Stimulated activated naive CD4-positive, alpha-beta T cell (primary cell): ENCODE results near the gene C2CD2.

Experiments used
- DNase-seq, 6 experiments: peaks; one replicate each; lab custom pipeline; 2025; lab: John Stamatoyannopoulos, UW

The C2CD2 gene

GRCh38 chr21:41887667-41888066 lies 66.2 kb downstream of the C2CD2 start:
- DNase-seq = no peak

- DNase-seq = no peak
Measured at GRCh38 chr21:41886328-41886727, 67.5 kb downstream of the C2CD2 start.

- DNase-seq = no peak
Measured at GRCh38 chr21:41885341-41886024, 68.3 kb downstream of the C2CD2 start.

GRCh38 chr21:41884501-41885030 lies 69.3 kb downstream of the C2CD2 start:
- DNase-seq = no peak

- no peak for DNase-seq
Measured at GRCh38 chr21:41883582-41883981, 70.2 kb downstream of the C2CD2 start.

GRCh38 chr21:41881051-41881450 lies 72.8 kb downstream of the C2CD2 start:
- no peak for DNase-seq

GRCh38 chr21:41880153-41880552 lies 73.7 kb downstream of the C2CD2 start:
- DNase-seq = no peak

GRCh38 chr21:41879190-41879998 lies 74.4 kb downstream of the C2CD2 start, which contains the start of gene PRDM15:
TSS of gene PRDM15 (minus strand) at chr21:41879344. CDS start at chr21:41860363, 18,981 bp downstream.
- peak; percentile 66 to 82 (median 75) for DNase-seq

- peak; percentile 68 to 82 (median 73) for DNase-seq
Measured at GRCh38 chr21:41878831-41879189, 75.0 kb downstream of the C2CD2 start.

GRCh38 chr21:41877901-41878830 lies 75.7 kb downstream of the C2CD2 start:
- DNase-seq = peak in 5 of 6 experiments; percentile 15 to 51 (median 30)

GRCh38 chr21:41876928-41877652 lies 76.7 kb downstream of the C2CD2 start:
- no peak for DNase-seq

- no peak for DNase-seq
Measured at GRCh38 chr21:41876396-41876795, 77.4 kb downstream of the C2CD2 start.

- no peak for DNase-seq
Measured at GRCh38 chr21:41875086-41875485, 78.7 kb downstream of the C2CD2 start.

GRCh38 chr21:41874611-41875010 lies 79.2 kb downstream of the C2CD2 start:
- no peak for DNase-seq

GRCh38 chr21:41873426-41873825 lies 80.4 kb downstream of the C2CD2 start:
- DNase-seq = no peak

GRCh38 chr21:41873005-41873404 lies 80.8 kb downstream of the C2CD2 start:
- no peak for DNase-seq

- DNase-seq = no peak
Measured at GRCh38 chr21:41871293-41872030, 82.4 kb downstream of the C2CD2 start.

- DNase-seq = no peak
Measured at GRCh38 chr21:41869771-41870170, 84.0 kb downstream of the C2CD2 start.

- DNase-seq = no peak
Measured at GRCh38 chr21:41868062-41868710, 85.6 kb downstream of the C2CD2 start.

GRCh38 chr21:41867313-41867712 lies 86.5 kb downstream of the C2CD2 start:
- no peak for DNase-seq
